PFSK-1 (cell line): ENCODE results near the gene FBXO31.

ENCODE experiments used
- POLR2AphosphoS5 ChIP-seq: IDR thresholded peaks from 2 replicates; pipeline ENCODE4 v1.6.1; 2012; ENCODE audit warnings: low read depth, mild to moderate bottlenecking, control low read depth, low read length, moderate library complexity
- SIN3A ChIP-seq: IDR thresholded peaks from 2 replicates; pipeline ENCODE4 v1.6.1; 2012; ENCODE audit warnings: mild to moderate bottlenecking, low read length, moderate library complexity, borderline replicate concordance; ENCODE audit not compliant: insufficient read depth

DNA sequence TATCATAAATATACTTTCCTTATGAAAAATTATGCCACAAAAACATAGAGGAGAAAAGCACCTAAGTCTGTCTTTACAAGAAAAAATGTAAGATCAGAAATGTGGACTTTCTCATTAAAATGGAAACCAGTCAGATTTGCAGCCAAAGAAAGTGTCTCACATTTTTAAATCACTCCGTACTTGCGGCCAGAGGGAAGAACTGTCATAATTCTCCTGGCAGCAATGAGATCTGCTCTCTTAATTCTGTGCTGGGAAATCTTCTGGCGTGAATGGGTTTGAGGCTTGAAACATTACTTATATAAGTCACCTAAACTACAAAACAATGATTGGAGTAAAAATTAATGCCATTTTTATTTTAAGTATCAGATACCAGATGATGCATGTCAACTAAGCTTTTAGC is 77.1 kb downstream of the FBXO31 start:
- TF ChIP-seq POLR2AphosphoS5 (no peak), SIN3A (no peak)
